HG03520 (cell line): Measurements from ENCODE around the gene CDK5RAP1.
A peak's percentile ranks its signal among the peaks of the same experiment; 100 is the strongest.
"Not testable (repeated sequence)": the region's sequence is repeated elsewhere in the genome, so short reads cannot be mapped to it uniquely, and the experiment has no call there.

Source experiments
- ATAC-seq: cut with Tn5 transposase; IDR thresholded peaks from one replicate; pipeline ENCODE4 v1.9.1; 2021; ENCODE audit warnings: mild to moderate bottlenecking, moderate library complexity; ENCODE audit not compliant: unreplicated experiment

Gene CDK5RAP1

GRCh38 chr20:33419140-33419974 is 18.0 kb upstream of the CDK5RAP1 start:
- no peak for ATAC-seq

DNA sequence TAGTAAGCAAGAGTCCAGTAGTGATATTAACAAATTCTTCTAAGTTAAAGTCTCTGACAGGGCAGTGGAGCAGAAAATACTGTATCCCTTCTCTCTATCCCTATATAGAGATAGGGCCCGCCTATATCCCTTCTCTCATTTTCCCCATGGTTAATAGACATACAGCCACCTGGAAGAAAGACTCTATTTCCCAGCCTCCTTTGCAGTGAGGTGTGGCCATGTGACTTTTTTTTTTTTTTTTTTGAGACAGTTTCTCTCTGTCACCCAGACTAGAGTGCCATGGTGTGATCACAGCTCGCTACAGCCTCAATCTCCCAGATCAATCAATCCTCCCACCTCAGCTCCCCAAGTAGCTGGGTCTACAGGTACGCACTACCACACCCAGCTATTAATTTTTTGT is 16.7 kb upstream of the CDK5RAP1 start:
- ATAC-seq: no peak

DNA sequence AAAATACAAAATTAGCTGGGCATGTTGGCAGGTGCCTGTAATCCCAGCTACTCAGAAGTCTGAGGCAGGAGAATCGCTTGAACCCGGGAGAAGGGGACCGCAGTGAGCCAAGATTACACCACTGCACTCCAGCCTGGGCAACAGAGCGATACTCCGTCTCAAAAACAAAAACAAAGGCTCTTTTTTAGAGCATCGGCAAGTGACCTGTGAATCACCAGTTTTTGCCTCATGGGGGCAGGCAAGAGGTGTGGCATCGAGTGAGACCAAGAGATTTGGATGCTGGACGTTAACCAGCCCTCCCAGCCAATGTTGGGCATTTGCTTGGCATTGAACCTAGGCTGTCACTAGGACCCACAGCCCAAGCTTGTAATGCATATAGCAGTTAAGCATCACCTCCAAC is 14.6 kb upstream of the CDK5RAP1 start:
- ATAC-seq: no peak

DNA sequence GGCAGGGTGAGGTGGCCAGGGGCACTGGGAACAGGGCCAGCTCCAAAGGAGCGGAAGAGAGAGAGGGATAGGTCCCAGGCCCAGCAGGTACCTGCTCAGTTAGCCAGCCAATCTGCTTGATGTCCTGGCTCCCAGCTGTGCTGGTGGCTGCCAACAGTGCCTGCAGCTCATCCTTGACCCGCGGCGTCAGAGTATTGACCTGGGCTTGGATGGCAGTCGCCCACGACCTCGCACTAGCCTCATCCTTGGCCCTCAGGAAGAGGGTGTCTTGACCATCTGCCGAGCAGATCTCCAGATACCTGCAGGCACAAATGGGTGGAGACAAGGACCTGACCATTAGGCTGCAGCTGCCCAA is 11.1 kb upstream of the CDK5RAP1 start:
- ATAC-seq: no peak

DNA sequence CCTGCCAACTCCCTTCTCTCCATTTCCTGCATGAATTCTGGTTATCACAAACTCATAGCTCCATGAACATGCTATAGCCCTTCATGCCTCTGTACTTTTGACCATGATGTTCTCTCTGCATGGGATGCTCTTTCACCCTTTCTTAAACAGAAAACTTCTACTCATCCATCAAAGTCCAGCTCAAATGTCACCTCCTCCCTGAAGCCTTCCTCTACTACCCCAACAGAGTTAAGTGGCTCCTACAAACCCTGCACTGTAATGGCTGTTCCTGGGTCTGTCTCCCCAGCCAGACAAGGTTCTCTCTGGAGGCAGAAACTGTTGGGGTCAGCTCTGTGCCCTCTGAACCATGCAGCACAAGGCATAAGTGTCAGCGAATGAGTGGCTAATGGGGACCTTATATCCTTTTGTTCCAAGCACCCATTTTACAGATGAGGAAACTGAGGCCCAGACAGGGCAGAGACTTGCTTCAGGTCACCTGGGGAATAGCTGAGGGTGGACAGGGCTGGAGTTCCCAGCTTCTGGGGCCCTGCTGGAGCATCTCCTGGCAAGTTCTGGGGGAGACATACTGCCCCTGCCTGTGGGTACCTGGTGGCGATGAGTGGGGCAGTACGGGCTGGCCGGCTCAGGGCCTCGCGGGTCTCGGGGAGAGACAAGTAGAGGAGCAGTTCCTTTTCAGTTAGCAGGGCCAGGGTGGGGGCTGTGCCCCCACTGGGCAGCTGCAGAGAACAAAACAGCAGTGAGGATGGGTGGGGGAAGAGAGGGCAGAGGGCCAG is 10.6 kb upstream of the CDK5RAP1 start:
- ATAC-seq: no peak

DNA sequence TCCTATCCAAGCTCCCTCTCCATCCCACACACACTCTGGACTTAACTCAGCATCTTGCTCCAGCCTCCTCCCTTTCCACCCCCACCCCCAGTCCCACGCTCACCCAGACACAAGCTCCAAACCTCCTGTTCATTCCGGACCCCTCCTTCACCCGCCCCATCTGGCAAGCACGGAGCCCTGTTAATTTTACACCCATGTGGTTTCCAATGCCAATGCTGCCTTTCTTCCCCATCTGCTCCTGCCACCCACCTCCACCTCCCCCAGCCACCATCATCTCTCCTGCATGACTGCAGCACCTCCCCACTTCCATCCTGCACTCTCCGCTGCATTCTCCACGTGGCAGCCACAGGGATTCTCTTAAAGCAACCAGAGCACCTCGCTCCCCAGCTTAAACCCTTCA is 9.9 kb upstream of the CDK5RAP1 start:
- no peak for ATAC-seq

GRCh38 chr20:33410081-33410742 is 8.9 kb upstream of the CDK5RAP1 start:
- no peak for ATAC-seq

DNA sequence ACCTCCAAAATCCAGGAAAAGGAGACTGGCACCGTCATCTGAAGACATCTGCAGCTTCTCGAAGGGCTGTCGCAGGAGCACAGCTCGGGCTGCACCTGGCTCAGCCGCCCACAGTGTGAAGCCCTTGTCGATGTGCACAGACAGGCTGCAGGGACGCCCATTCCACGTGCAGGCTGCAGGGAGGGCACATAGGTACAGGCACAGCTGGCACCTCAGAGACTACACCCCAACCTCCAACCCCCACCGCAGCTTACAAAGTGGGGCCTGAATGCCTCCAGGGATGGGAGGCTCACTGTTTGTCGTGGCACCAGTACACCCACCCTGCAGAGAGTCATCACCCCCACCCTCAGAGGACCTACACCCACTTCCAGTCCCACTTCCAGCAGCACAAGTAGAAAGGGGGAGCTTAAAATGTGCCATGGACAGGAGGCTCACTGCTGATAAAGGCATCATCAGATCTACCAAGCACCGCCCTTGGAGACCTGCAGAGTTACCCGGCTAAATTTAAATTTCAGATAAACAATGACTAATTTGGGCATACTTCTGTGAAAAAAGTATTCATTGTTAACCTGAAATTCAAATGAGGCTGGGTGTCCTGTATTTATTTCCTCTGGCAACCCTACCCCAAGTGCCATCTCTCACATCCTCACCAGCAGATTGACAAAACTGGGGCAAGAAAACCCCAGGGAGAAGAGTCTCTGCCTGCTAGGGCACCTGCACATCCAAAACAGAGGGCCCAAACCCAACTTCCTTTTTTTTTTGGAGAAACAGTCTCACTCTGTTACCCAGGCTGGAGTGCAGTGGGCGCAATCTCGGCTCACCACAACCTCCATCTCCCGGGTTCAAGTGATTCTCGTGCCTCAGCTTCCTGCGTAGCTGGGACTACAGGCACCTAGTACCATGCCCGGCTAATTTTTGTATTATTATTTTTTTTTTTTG is 7.7 kb upstream of the CDK5RAP1 start:
- no peak for ATAC-seq

- no peak for ATAC-seq
Measured at GRCh38 chr20:33408313-33408712, 7.0 kb upstream of the CDK5RAP1 start.

DNA sequence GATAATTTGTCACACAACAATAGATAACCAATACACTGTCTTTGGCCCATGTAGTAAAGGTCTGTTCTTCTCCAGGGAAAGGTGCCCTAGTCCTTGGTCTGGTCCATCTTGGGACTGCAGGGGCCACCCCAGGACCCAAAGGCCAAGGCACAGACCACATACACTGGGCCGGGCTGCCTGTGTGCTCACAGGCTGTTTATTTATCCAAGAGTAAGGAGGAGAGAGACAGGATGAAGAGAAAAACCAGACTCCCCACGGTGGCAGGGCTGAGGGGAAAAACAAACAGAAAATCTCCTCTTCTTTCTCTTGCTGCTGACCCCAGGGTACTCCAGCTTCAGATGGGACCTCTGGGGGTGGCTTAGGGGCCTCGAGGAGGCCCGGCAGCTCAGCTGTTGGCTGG is 6.5 kb upstream of the CDK5RAP1 start:
- ATAC-seq: no peak

- ATAC-seq: no peak
Measured at GRCh38 chr20:33407251-33407650, 5.9 kb upstream of the CDK5RAP1 start.

- ATAC-seq: no peak
Measured at GRCh38 chr20:33404281-33404680, 3.0 kb upstream of the CDK5RAP1 start.

- ATAC-seq: no peak
Measured at GRCh38 chr20:33401921-33402369, 626 bp upstream of the CDK5RAP1 start.

DNA sequence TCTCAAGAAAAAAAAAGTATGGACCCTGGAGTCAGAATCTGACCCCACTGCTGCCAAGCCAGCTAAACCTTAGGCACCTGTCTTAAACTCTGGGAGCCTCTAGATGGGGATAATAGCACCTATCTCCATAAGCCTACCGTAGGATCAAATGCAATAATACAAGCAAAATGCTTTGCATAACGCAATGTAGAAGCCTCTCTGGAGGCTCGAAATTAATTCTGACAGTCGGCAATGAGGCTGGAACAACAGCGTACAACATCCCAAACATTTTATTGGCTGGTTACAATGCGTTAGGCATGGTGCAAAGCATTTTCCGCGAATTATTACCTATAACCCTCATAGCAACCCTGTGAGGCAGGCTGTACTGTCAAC is 521 bp downstream of the CDK5RAP1 start:
- ATAC-seq: peak; percentile 12

GRCh38 chr20:33399924-33400323 is 1.4 kb downstream of the CDK5RAP1 start:
- ATAC-seq: no peak

DNA sequence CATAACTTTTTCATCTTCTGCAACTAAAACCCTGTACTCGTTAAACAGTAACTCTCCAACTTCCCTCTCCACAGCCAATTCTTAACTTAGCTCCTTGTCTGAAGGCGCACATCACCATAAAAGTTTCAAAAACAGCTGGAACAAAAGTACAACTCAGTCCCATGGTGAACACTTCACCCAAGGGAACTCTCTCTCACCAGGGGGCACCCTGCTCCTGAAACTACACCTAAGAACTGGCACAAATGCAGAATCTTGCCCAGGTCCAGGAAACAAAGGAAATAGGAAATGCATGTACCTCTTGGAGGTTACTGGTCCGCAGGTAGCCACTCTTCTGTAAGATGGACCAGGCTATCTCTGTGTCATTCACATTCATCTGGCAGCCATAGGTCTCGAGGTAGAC is 6.6 kb downstream of the CDK5RAP1 start:
- no peak for ATAC-seq

DNA sequence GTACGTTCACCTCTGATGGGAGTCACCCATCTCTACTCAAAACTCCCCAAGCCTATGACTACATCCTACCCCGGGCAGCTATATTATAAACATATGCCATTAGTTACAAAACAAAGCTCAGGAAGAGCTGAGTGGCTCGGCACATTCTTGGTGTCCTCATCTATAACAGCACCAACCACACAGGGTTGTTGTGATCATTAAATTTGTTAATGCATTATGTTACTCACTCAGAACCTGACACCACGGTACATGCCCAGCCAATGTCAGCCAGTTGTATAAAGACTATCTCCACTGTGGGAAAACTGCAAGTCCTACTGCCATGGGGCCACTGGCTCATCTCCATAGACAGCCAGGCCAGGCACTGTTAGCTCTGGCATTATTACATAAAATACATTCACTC is 7.7 kb downstream of the CDK5RAP1 start:
- no peak for ATAC-seq

DNA sequence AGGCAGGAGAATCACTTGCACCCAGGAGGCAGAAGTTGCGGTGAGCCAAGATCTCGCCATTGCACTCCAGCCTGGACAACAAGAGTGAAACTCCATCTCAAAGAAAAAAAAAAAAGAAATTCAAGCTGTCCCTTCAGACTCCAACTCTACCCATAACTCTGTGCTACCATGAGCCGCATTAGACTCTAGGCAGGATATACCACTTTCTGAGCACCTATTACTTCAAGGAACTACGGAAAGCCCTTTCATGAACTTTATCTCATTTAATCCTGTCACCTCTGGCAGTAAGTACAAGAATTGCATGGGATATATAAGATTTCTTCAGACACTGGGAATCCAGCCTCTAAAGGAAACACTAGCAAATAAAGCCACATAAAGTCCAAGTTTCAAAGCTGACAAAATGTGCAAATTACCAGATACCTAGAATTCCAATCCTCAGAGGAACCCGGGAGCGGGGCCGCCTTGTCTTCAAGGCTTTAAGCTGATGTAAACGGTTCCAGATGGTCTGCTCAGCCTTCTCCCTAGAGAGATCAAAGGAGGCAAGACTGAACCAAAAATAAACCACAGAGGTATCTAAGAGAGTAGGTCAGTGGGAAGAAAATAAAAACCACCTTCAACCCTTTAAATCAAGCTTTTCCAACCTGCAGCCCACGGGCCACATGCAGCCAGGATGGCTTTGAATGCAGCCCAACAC is 9.4 kb downstream of the CDK5RAP1 start:
- no peak for ATAC-seq

DNA sequence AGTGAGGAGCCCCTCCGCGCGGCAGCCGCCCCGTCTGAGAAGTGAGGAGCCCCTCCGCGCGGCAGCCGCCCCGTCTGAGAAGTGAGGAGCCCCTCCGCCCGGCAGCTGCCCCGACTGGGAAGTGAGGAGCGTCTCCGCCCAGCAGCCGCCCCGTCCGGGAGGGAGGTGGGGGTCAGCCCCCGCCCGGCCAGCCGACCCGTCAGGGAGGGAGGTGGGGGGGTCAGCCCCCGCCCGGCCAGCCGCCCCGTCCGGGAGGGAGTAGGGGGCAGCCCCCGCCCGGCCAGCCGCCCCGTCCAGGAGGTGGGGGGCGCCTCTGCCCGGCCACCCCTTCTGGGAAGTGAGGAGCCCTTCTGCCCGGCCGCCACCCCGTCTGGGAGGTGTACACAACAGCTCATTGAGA is 12.0 kb downstream of the CDK5RAP1 start:
- not testable (repeated sequence) for ATAC-seq

- ATAC-seq: no peak
Measured at GRCh38 chr20:33388268-33388667, 13.1 kb downstream of the CDK5RAP1 start.
